ENCODE data around the gene KLF5. TPM values are rescaled to one million over a fixed set of nuclear protein-coding genes. Genes with fewer than 3 reads are reported as not detected.

KLF5 gene
- total RNA-seq, 1 experiment from 2014 or later: 59.2 TPM

DNA sequence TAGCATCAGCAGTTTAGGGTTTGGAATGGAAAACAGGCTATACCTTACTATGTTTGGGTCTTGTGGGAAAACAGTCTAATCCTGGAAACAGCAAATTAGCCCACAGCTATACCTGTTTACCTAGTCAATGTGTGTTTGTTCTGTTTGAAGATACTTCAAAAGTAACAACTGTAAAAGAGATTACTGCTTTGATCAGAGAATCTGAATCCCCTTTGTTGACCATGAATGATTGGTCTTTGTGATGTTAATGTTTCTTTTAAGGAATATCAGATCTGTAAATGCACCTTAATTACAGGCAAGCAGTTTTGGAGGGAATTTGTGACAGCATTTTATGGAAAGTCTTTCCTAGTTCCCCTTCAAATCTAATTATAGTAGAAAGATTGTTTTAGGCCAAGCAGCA lies 20.7 kb upstream of the KLF5 start:
- ATAC-seq: no peak
- no peak overlapping the region for H2AFZ ChIP-seq (ENCODE audit: low read depth, low read length, poor library complexity, severe bottlenecking)
- ChIA-PET CTCF (no interaction called here), POLR2A (no interaction called here), RAD21 (ENCODE audit: low non-redundant PET in 1 of 2, low total read pairs in 2 of 2, uncharacterized antibody in 2 of 2, unreplicated experiment in 2 of 2) (no interaction called here)
- H3K79me2 ChIP-seq (ENCODE audit: insufficient read depth, low read length): no peaks in the 10 kb centered on the region
- H3K9ac ChIP-seq (ENCODE audit: low read length): no peak overlapping the region
- no peak overlapping the region for H3K27ac ChIP-seq (ENCODE audit: low read depth, low read length)
- BruUV-seq (replicated peaks): no TSS peak
- no peaks in the 10 kb centered on the region for H3K9me2 ChIP-seq (ENCODE audit: insufficient read depth)
- no peaks in the 10 kb centered on the region for H3K9me3 ChIP-seq (ENCODE audit: control insufficient read depth in 1 of 2, insufficient read depth in 1 of 2, low read depth in 1 of 2, low read length in 2 of 2)
- no peaks in the 10 kb centered on the region for H4K20me1 ChIP-seq (ENCODE audit: insufficient read depth)
- H3K4me2 ChIP-seq (ENCODE audit: low read length): no peak overlapping the region
- intact Hi-C loops (cut with micrococcal nuclease): no loop called here
- H3K27me3 ChIP-seq (ENCODE audit: insufficient read depth, low read length): no peaks in the 10 kb centered on the region
- DNase-seq (ENCODE audit: low read depth, low spot score): no peak
- no peaks in the 10 kb centered on the region for H3K4me1 ChIP-seq (ENCODE audit: control insufficient read depth in 1 of 2, insufficient read depth in 2 of 2, low read length in 2 of 2)
- no peaks in the 10 kb centered on the region for H3K36me3 ChIP-seq (ENCODE audit: control insufficient read depth in 1 of 2, insufficient read depth in 2 of 2, low read length in 2 of 2)
- TF ChIP-seq RAD21 (IDR thresholded peaks at IDR 0.05; ENCODE audit: low read depth) (no peak), CEBPB (IDR thresholded peaks at IDR 0.05; ENCODE audit: low read depth) (no peak), ELF1 (IDR thresholded peaks at IDR 0.05; ENCODE audit: borderline replicate concordance, low read depth) (no peak), YY1 (IDR thresholded peaks at IDR 0.05; ENCODE audit: extremely low read depth, insufficient replicate concordance, low read depth, low read length) (no peak), JUND (IDR thresholded peaks at IDR 0.05) (no peak), ZNF274 (IDR thresholded peaks at IDR 0.05; ENCODE audit: low read depth, low read length) (no peak), SRF (IDR thresholded peaks at IDR 0.05; ENCODE audit: low read depth) (no peak), EZH2phosphoT487 (IDR thresholded peaks at IDR 0.05; ENCODE audit: borderline replicate concordance) (no peak), CBX3 (IDR thresholded peaks at IDR 0.05; ENCODE audit: low read depth) (no peak), FOSL1 (IDR thresholded peaks at IDR 0.05; ENCODE audit: low read depth) (no peak), CTCF (IDR thresholded peaks at IDR 0.05 in 2 of 3, conservative IDR thresholded peaks at IDR 0.05 in 1 of 3; ENCODE audit: borderline replicate concordance in 1 of 3, insufficient read depth in 1 of 3, low read depth in 2 of 3, low read length in 2 of 3) (no peak), EGR1 (IDR thresholded peaks at IDR 0.05; ENCODE audit: low read depth) (no peak), ZBTB33 (IDR thresholded peaks at IDR 0.05; ENCODE audit: extremely low read depth, insufficient replicate concordance, low read length) (no peak), SIN3A (IDR thresholded peaks at IDR 0.05; ENCODE audit: low read depth) (no peak), POLR2AphosphoS5 (IDR thresholded peaks at IDR 0.05; ENCODE audit: low read depth, low read length) (no peak), ZFX (IDR thresholded peaks at IDR 0.05) (no peak), SP1 (IDR thresholded peaks at IDR 0.05; ENCODE audit: low read depth) (no peak), REST (IDR thresholded peaks at IDR 0.05; ENCODE audit: low read depth) (no peak), TCF7L2 (IDR thresholded peaks at IDR 0.05; ENCODE audit: borderline replicate concordance, extremely low read depth, insufficient read depth, insufficient read length) (no peak), EZH2 (IDR thresholded peaks at IDR 0.05) (no peak)
- no peak overlapping the region for H3K4me3 ChIP-seq (replicated peaks in 1 of 2; ENCODE audit: low read depth in 1 of 2, low read length in 2 of 2)

Measured in HCT116 (cell line).